HepG2 (cell line): ENCODE results near the gene EDC3. TPM values are rescaled to one million over a fixed set of nuclear protein-coding genes. Genes with fewer than 3 reads are reported as not detected.

ENCODE experiments used
- ATF7-NPFF ChIP-seq: sonication (generic); formaldehyde crosslinking; IDR thresholded peaks from 2 replicates; pipeline ENCODE4 v1.8.1; 2023; ENCODE audit warnings: mild to moderate bottlenecking, low read depth, missing genetic modification reagents, moderate library complexity
- GFI1 ChIP-seq: sonication (generic); formaldehyde crosslinking; IDR thresholded peaks from 2 replicates; pipeline ENCODE4 v1.5.0; 2020; ENCODE audit warnings: missing genetic modification reagents, mild to moderate bottlenecking, borderline replicate concordance
- JARID2 ChIP-seq: sonication (generic); formaldehyde crosslinking; IDR thresholded peaks from 2 replicates; pipeline ENCODE4 v1.8.1; 2023; ENCODE audit warnings: missing genetic modification reagents, inconsistent platforms; ENCODE audit not compliant: insufficient replicate concordance
- LCORL ChIP-seq, 2 experiments: fragments of 450-650 bp in 1 of 2; sonication (generic) in 1 of 2; formaldehyde crosslinking in 1 of 2; IDR thresholded peaks; 2 replicates each; pipeline versions ENCODE4 v1.5.0 to v1.6.1; 2017 to 2020; ENCODE audit warnings: antibody characterized with exemption in 1 of 2, missing genetic modification reagents in 1 of 2
- NRL ChIP-seq: sonication (generic); formaldehyde crosslinking; IDR thresholded peaks from 2 replicates; pipeline ENCODE4 v1.5.0; 2020; ENCODE audit warnings: missing genetic modification reagents, mild to moderate bottlenecking, moderate library complexity, borderline replicate concordance
- RCOR2 ChIP-seq: IDR thresholded peaks from 2 replicates; pipeline ENCODE4 v1.6.1; 2016; ENCODE audit warnings: missing biosample characterization, missing genetic modification reagents
- RXRB ChIP-seq: IDR thresholded peaks from 2 replicates; pipeline ENCODE4 v1.6.1; 2016; ENCODE audit warnings: borderline replicate concordance, missing genetic modification reagents, missing compliant biosample characterization
- SIX1 ChIP-seq: sonication (generic); formaldehyde crosslinking; IDR thresholded peaks from 2 replicates; pipeline ENCODE4 v1.4.0; 2020; ENCODE audit warnings: missing genetic modification reagents, borderline replicate concordance
- SMC3 ChIP-seq: IDR thresholded peaks from 2 replicates; pipeline ENCODE4 v1.6.1; 2011; ENCODE audit warnings: low read length, improper control_type of control experiment
- XRCC5 ChIP-seq: fragments of 200-400 bp; formaldehyde crosslinking; optimal IDR thresholded peaks from 2 replicates; pipeline ENCODE3; 2017; ENCODE audit warnings: mild to moderate bottlenecking, low read length
- ZC3H13 ChIP-seq: sonication (generic); formaldehyde crosslinking; IDR thresholded peaks from 2 replicates; pipeline ENCODE4 v1.8.1; 2023; ENCODE audit warnings: mild to moderate bottlenecking, missing genetic modification reagents, moderate library complexity
- ZNF331 ChIP-seq: sonication (generic); formaldehyde crosslinking; IDR thresholded peaks from 2 replicates; pipeline ENCODE4 v1.4.0; 2020; ENCODE audit warnings: missing genetic modification reagents
- ZNF343 ChIP-seq: sonication (generic); formaldehyde crosslinking; IDR thresholded peaks from 2 replicates; pipeline ENCODE4 v1.4.0; 2020; ENCODE audit warnings: mild to moderate bottlenecking, missing genetic modification reagents
- ZNF383 ChIP-seq: sonication (generic); formaldehyde crosslinking; IDR thresholded peaks from 2 replicates; pipeline ENCODE4 v1.4.0; 2020; ENCODE audit warnings: missing genetic modification reagents, mild to moderate bottlenecking, borderline replicate concordance
- ZNF709 ChIP-seq: sonication (generic); formaldehyde crosslinking; IDR thresholded peaks from 2 replicates; pipeline ENCODE4 v1.5.0; 2020; ENCODE audit warnings: mild to moderate bottlenecking, missing genetic modification reagents
- polyA plus RNA-seq, 8 experiments: library from polyadenylated mRNA; depleted of rRNA in 3 of 8; stranded (reverse) in 7 of 8; unstranded in 1 of 8; fragments of >200 nt; fragmentation: Illumina TruSeq in 4 of 8; extraction: Trizol in 4 of 8; gene quantifications; 2 replicates each; pipeline versions ENCODE4 v1.2.1 to v1.2.3, GENCODE V29; 2011 to 2016; ENCODE audit warnings: low read depth in 4 of 8, missing spikeins in 1 of 8, mixed read lengths in 1 of 8; ENCODE audit not compliant: insufficient read depth in 1 of 8
- total RNA-seq, 5 experiments: library from RNA; depleted of rRNA; stranded (reverse); fragments of >200 nt; fragmentation: Illumina TruSeq; extraction: Trizol; gene quantifications; 2 replicates each; pipeline ENCODE4 v1.2.3, GENCODE V29; 2016; ENCODE audit warnings: low read depth in 1 of 5
- TF ChIP-seq, protein P1 (sequence below): sonication (generic); formaldehyde crosslinking; IDR thresholded peaks from 2 replicates; pipeline ENCODE4 v1.4.0; 2020; ENCODE audit warnings: missing genetic modification reagents, borderline replicate concordance
- TF ChIP-seq, protein P2 (sequence below): conservative IDR thresholded peaks from 2 replicates; pipeline ENCODE4 v1.6.1; 2018; ENCODE audit warnings: missing genetic modification reagents
- TF ChIP-seq, protein P3 (sequence below): sonication (generic); formaldehyde crosslinking; conservative IDR thresholded peaks from 2 replicates; pipeline ENCODE4 v1.5.0; 2020; ENCODE audit warnings: missing genetic modification reagents

EDC3 gene
- total and polyA plus RNA-seq, 2 of the 13 experiments (the other 11 are each of a cell fraction or from before 2014, with no cell fraction given) = 17.4 to 32.0 TPM

DNA sequence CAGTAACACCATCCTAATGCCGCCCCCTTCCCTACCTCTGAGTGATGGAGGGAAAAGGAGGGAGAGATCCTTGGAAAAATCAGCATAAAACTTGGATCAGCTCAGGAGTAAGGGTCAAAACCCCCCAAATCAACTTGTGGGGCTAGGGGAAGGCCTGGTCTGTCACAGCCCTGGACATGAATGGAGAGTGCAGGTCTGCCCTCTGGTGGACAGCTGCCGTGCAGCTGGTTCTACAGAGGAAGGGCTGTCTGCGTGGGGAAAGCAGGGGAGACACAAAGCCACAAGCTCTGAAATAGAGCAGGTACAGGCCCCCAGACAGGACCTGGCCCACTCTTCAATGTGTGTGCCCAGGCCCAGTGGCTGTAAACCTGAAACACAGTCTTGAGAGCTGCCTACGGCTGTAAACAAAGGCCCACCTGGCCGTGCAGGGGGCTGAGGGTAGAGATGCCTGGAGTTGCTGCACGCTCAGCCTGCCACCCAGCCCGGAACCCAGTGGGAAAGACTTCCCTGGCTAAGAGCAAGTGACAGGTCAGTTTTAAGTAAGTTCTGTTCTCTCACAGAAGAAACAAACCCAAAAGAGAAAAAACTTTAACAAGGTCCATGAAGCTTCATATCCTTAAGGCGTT, 63.8 kb downstream of the EDC3 start (continued):
- TF ChIP-seq ZC3H13 (CRISPR knock-in tag) = 0 out of 2 replicates have a peak, but pooled peaks have one; percentile 14
- no peak for TF ChIP-seq LCORL (IDR thresholded peaks at IDR 0.05)
- TF ChIP-seq LCORL (CRISPR knock-in tag; IDR thresholded peaks at IDR 0.05) = 0 out of 2 replicates have a peak, but pooled peaks have one; percentile 34
- TF ChIP-seq, protein P1, sequence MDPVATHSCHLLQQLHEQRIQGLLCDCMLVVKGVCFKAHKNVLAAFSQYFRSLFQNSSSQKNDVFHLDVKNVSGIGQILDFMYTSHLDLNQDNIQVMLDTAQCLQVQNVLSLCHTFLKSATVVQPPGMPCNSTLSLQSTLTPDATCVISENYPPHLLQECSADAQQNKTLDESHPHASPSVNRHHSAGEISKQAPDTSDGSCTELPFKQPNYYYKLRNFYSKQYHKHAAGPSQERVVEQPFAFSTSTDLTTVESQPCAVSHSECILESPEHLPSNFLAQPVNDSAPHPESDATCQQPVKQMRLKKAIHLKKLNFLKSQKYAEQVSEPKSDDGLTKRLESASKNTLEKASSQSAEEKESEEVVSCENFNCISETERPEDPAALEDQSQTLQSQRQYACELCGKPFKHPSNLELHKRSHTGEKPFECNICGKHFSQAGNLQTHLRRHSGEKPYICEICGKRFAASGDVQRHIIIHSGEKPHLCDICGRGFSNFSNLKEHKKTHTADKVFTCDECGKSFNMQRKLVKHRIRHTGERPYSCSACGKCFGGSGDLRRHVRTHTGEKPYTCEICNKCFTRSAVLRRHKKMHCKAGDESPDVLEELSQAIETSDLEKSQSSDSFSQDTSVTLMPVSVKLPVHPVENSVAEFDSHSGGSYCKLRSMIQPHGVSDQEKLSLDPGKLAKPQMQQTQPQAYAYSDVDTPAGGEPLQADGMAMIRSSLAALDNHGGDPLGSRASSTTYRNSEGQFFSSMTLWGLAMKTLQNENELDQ (CRISPR knock-in tag) = no peak
- TF ChIP-seq ZNF709 (CRISPR knock-in tag) = 0 out of 2 replicates have a peak, but pooled peaks have one; percentile 38
- TF ChIP-seq, protein P2, sequence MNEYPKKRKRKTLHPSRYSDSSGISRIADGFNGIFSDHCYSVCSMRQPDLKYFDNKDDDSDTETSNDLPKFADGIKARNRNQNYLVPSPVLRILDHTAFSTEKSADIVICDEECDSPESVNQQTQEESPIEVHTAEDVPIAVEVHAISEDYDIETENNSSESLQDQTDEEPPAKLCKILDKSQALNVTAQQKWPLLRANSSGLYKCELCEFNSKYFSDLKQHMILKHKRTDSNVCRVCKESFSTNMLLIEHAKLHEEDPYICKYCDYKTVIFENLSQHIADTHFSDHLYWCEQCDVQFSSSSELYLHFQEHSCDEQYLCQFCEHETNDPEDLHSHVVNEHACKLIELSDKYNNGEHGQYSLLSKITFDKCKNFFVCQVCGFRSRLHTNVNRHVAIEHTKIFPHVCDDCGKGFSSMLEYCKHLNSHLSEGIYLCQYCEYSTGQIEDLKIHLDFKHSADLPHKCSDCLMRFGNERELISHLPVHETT (CRISPR knock-in tag) = no peak
- TF ChIP-seq ATF7-NPFF (CRISPR knock-in tag) = no peak
- no peak for TF ChIP-seq GFI1
- TF ChIP-seq ZNF331 = 0 out of 2 replicates have a peak, but pooled peaks have one; percentile 31
- TF ChIP-seq SIX1 (CRISPR knock-in tag) = no peak
- TF ChIP-seq ZNF383 (CRISPR knock-in tag) = no peak
- peak; percentile 86 for TF ChIP-seq XRCC5
- TF ChIP-seq, protein P3, sequence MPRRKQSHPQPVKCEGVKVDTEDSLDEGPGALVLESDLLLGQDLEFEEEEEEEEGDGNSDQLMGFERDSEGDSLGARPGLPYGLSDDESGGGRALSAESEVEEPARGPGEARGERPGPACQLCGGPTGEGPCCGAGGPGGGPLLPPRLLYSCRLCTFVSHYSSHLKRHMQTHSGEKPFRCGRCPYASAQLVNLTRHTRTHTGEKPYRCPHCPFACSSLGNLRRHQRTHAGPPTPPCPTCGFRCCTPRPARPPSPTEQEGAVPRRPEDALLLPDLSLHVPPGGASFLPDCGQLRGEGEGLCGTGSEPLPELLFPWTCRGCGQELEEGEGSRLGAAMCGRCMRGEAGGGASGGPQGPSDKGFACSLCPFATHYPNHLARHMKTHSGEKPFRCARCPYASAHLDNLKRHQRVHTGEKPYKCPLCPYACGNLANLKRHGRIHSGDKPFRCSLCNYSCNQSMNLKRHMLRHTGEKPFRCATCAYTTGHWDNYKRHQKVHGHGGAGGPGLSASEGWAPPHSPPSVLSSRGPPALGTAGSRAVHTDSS (CRISPR knock-in tag) = no peak
- TF ChIP-seq SMC3 = peak; percentile 78
- TF ChIP-seq JARID2 (CRISPR knock-in tag) = peak; percentile 70
- TF ChIP-seq ZNF343 (CRISPR knock-in tag) = no peak
- no peak for TF ChIP-seq RCOR2 (CRISPR knock-in tag)
- TF ChIP-seq RXRB (CRISPR knock-in tag) = no peak
- TF ChIP-seq NRL (CRISPR knock-in tag) = no peak
